Tibial artery (tissue), 4 donors: Measurements from ENCODE around the gene ZNF718.
"Not testable (repeated sequence)": the region's sequence is repeated elsewhere in the genome, so short reads cannot be mapped to it uniquely, and the experiment has no call there.

Source experiments
- DNase-seq, 2 donors: peaks; one replicate each; pipeline ENCODE4 v3.0.0-alpha.2; 2019
- H3K27ac ChIP-seq, 2 donors: fragments of 200-600 bp; sonication (generic) in 1 of 2; 1 replicate in 1 of 2; 2 replicates in 1 of 2; pipeline ENCODE4 v1.5.1; 2018 to 2019; ENCODE audit warnings: mild to moderate bottlenecking in 1 of 2
- H3K27me3 ChIP-seq, 2 donors: fragments of 200-600 bp; sonication (generic) in 1 of 2; one replicate each; pipeline versions ENCODE4 v1.5.1 to v1.6.0; 2016 to 2019
- H3K36me3 ChIP-seq, 3 donors: fragments of 200-600 bp; sonication (generic) in 2 of 3; one replicate each; pipeline ENCODE4 v1.5.1; 2016 to 2019; ENCODE audit warnings: mild to moderate bottlenecking in 2 of 3
- H3K4me1 ChIP-seq, 4 donors: fragments of 200-600 bp; sonication (generic) in 2 of 4; 1 replicate in 3 of 4; 2 replicates in 1 of 4; pipeline ENCODE4 v1.5.1; 2016 to 2019
- H3K4me3 ChIP-seq, 2 donors: fragments of 200-600 bp; sonication (generic) in 1 of 2; 1 replicate in 1 of 2; 2 replicates in 1 of 2; pipeline ENCODE4 v1.5.1; 2018 to 2019; ENCODE audit warnings: mild to moderate bottlenecking in 2 of 2
- H3K9me3 ChIP-seq, 3 donors: fragments of 200-600 bp; sonication (generic) in 1 of 3; one replicate each; pipeline ENCODE4 v1.5.1; 2016 to 2019
- intact Hi-C: fragments of 100-400 bp; cut with DNase I; formaldehyde crosslinking; loops from one replicate; pipeline ENCODE4 v1.15.0; 2023; ENCODE audit warnings: low total_unique reads
- TF ChIP-seq, protein P1 (sequence below), 2 experiments: fragments of 200-600 bp in 1 of 2; fragments of 450-650 bp in 1 of 2; IDR thresholded peaks; one replicate each; pipeline ENCODE4 v1.5.1; 2017 to 2019; ENCODE audit warnings: antibody characterized with exemption in 2 of 2, mild to moderate bottlenecking in 1 of 2, moderate library complexity in 1 of 2

ZNF718 gene

DNA sequence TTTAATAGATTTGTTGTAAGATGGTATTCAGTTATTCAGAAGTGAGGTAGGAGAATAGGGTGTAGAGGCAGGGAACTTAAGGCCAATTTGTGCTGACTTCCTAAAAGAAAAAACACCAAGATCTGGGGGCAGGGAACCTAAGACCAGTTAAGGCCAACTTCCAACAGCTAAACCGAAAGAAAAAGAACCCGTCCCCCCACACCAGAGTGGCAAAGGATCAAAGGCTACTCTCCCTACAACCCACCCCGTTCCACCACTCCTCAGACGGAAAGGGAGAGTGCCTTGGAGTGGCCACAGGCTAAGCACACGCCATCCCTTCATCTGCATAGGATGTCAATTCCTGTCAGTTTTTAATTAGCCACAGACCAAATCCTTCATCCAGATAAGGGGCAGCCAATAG, 3.7 kb upstream of the ZNF718 start:
- H3K4me3 ChIP-seq, result no peak overlapping the region
- TF ChIP-seq, protein P1, sequence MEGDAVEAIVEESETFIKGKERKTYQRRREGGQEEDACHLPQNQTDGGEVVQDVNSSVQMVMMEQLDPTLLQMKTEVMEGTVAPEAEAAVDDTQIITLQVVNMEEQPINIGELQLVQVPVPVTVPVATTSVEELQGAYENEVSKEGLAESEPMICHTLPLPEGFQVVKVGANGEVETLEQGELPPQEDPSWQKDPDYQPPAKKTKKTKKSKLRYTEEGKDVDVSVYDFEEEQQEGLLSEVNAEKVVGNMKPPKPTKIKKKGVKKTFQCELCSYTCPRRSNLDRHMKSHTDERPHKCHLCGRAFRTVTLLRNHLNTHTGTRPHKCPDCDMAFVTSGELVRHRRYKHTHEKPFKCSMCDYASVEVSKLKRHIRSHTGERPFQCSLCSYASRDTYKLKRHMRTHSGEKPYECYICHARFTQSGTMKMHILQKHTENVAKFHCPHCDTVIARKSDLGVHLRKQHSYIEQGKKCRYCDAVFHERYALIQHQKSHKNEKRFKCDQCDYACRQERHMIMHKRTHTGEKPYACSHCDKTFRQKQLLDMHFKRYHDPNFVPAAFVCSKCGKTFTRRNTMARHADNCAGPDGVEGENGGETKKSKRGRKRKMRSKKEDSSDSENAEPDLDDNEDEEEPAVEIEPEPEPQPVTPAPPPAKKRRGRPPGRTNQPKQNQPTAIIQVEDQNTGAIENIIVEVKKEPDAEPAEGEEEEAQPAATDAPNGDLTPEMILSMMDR (IDR thresholded peaks at IDR 0.05), result no peak
- intact Hi-C loops, result no loop called here
- no peaks in the 10 kb centered on the region for H3K27me3 ChIP-seq
- H3K27ac ChIP-seq, result no peak overlapping the region
- peaks cover 0 to 3% (median 3%) of the 10 kb centered on the region in 4 donors for H3K4me1 ChIP-seq
- no peak for DNase-seq
- no peaks in the 10 kb centered on the region for H3K36me3 ChIP-seq
- H3K9me3 ChIP-seq, result peaks cover 0 to 2% (median 0%) of the 10 kb centered on the region in 3 donors

GRCh38 chr4:121408-122084, 2.8 kb upstream of the ZNF718 start:
- DNase-seq, result no peak
- TF ChIP-seq, protein P1 (IDR thresholded peaks at IDR 0.05), result no peak
- H3K36me3 ChIP-seq, result no peaks in the 10 kb centered on the region
- peaks cover 0 to 13% (median 6%) of the 10 kb centered on the region in 4 donors for H3K4me1 ChIP-seq
- H3K27ac ChIP-seq, result no peak overlapping the region
- intact Hi-C loops, result no loop called here
- peaks cover 0 to 2% (median 0%) of the 10 kb centered on the region in 3 donors for H3K9me3 ChIP-seq
- H3K27me3 ChIP-seq, result no peaks in the 10 kb centered on the region
- no peak overlapping the region for H3K4me3 ChIP-seq

- Histone ChIP-seq H3K4me1 (peaks cover 0 to 13% (median 6%) of the 10 kb centered on the region in 4 donors), H3K4me3 (peak overlapping the region; percentile 83), H3K36me3 (peaks cover 0 to 22% (median 22%) of the 10 kb centered on the region in 3 donors), H3K27ac (peak overlapping the region; percentile 73 to 89)
- DNase-seq, H3K27me3 ChIP-seq, intact Hi-C loops, H3K9me3 ChIP-seq: not testable (repeated sequence)
Measured at GRCh38 chr4:123922-124274, 403 bp upstream of the ZNF718 start.

DNA sequence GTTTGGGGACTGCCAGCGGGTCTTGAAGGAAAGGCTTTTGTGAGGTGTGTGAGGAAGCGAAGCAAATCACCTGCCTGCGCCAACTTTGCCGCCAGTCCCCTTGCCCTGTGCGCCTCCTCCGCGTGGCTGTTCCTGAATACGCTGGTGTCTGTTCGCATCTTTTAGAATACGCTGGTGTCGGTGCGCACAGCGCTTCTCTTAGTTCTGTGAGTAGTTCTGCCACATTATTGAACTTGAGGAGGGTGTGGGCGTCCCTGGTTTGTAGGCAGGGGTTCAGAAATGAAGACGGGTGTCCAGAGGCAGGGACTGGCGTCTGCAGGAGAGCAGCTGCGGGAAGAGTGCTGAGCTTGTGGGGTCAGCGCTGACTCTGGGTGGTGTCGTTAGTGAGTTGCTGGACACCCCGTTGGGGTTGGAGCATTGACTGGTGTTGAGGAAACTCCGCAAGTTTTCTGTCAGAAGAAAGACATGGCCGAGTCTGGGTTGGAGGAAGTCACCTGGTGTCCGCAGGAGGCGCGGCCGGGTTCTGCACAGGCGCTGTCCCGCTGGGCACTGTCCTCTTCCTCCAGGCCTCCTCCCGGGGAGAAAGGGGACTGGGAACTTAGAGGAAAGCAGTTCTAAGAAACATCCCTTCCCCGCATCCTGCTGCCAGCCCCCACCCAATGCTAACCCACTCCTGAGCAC, 930 bp downstream of the ZNF718 start:
- Histone ChIP-seq H3K4me1 (peaks cover 0 to 13% (median 6%) of the 10 kb centered on the region in 4 donors), H3K36me3 (peaks cover 0 to 30% (median 22%) of the 10 kb centered on the region in 3 donors), H3K27me3 (no peaks in the 10 kb centered on the region), H3K27ac (peak overlapping the region; percentile 73 to 89), H3K9me3 (no peaks in the 10 kb centered on the region), H3K4me3 (peak overlapping the region; percentile 83)
- DNase-seq, result peak in 1 of 2 donors; percentile 67
- intact Hi-C loops, result no loop called here
- TF ChIP-seq, protein P1 (IDR thresholded peaks at IDR 0.05), result no peak

DNA sequence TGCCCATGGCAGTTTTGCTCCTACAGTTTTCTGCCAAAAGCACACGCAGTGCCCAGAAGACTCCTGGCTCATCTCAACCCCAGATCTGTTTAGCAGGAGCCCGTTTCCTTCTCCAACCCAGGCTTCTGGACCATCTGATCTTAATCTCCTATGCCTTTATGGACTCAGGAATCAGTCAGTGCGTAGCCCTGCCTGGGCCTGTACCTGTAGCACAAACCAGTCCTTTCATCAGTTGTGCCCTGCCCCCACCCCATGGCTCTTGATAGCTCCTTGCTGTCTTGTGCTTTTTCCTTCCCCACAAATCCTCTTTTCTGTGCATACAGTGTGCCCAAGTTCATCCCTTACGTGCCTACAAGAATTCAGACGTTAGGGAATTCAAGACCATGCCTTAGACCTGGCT, 1.5 kb downstream of the ZNF718 start:
- Histone ChIP-seq H3K27me3 (no peaks in the 10 kb centered on the region), H3K36me3 (peaks cover 0 to 36% (median 22%) of the 10 kb centered on the region in 3 donors), H3K9me3 (no peaks in the 10 kb centered on the region), H3K4me1 (peaks cover 0 to 13% (median 6%) of the 10 kb centered on the region in 4 donors), H3K4me3 (peak overlapping the region; percentile 83), H3K27ac (peak overlapping the region; percentile 73 to 89)
- intact Hi-C loops, result no loop called here
- DNase-seq, result no peak
- TF ChIP-seq, protein P1 (IDR thresholded peaks at IDR 0.05), result no peak

DNA sequence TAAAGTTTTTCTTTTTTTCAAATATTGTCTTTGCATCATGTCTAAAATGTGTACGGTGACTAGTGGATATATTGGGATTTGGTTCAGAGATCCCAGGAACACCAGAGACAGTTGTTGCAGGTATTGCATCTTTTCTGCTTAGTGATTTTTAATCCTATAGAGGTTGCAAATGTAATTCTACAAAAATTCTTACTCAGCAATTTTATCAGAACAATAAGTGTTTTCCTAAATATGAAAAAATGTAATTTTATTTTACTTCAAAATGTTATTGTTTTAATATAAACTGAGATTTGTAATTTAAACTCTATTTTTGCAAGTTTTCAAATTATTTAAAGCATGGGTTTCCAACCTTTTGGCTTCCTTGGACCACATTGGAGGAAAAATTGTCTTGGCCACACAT, 8.2 kb downstream of the ZNF718 start:
- intact Hi-C loops, result no loop called here
- Histone ChIP-seq H3K9me3 (peaks cover 0 to 31% (median 0%) of the 10 kb centered on the region in 3 donors), H3K27me3 (no peaks in the 10 kb centered on the region), H3K4me1 (no peaks in the 10 kb centered on the region), H3K36me3 (peaks cover 42 to 93% (median 70%) of the 10 kb centered on the region in 3 donors), H3K27ac (no peak overlapping the region), H3K4me3 (no peak overlapping the region)
- TF ChIP-seq, protein P1 (IDR thresholded peaks at IDR 0.05), result no peak
- DNase-seq, result no peak
